Psoas muscle (tissue), 8 donors: ENCODE results near the gene CDC42EP1. TPM values are rescaled to one million over a fixed set of nuclear protein-coding genes. Genes with fewer than 3 reads are reported as not detected.
A peak's percentile ranks its signal among the peaks of the same experiment; 100 is the strongest.

ENCODE experiments used
- ATAC-seq, 4 donors: fragments of 200-7000 bp; cut with Tn5 transposase; one replicate each; pipeline ENCODE4 v1.9.1; 2020; ENCODE audit warnings: moderate library complexity in 3 of 4, mild to moderate bottlenecking in 2 of 4
- DNase-seq, 2 donors: peaks; one replicate each; pipeline ENCODE4 v3.0.0-alpha.2; 2020
- H3K27ac ChIP-seq: fragments of 200-600 bp; one replicate; pipeline ENCODE4 v1.8.0; 2022
- H3K27me3 ChIP-seq, 3 donors: fragments of 200-600 bp in 1 of 3; one replicate each; pipeline versions ENCODE4 v1.6.1 to v1.8.0; 2013 to 2022; ENCODE audit warnings: low read length in 2 of 3, mild to moderate bottlenecking in 2 of 3, moderate library complexity in 1 of 3; ENCODE audit not compliant: insufficient read depth in 3 of 3
- H3K36me3 ChIP-seq, 2 donors: fragments of 200-600 bp in 1 of 2; one replicate each; pipeline versions ENCODE4 v1.6.1 to v1.8.0; 2013 to 2022; ENCODE audit warnings: low read depth in 1 of 2, mild to moderate bottlenecking in 1 of 2, moderate library complexity in 1 of 2; ENCODE audit not compliant: insufficient read depth in 1 of 2
- H3K4me1 ChIP-seq: fragments of 200-600 bp; one replicate; pipeline ENCODE4 v1.8.0; 2022
- H3K4me3 ChIP-seq: fragments of 200-600 bp; one replicate; pipeline ENCODE4 v1.8.0; 2022; ENCODE audit warnings: mild to moderate bottlenecking
- H3K9me3 ChIP-seq: fragments of 200-600 bp; one replicate; pipeline ENCODE4 v1.8.0; 2022
- CTCF ChIP-seq: fragments of 200-600 bp; IDR thresholded peaks from one replicate; pipeline ENCODE4 v1.8.0; 2022; ENCODE audit warnings: antibody characterized with exemption
- WGBS, 3 donors: extraction: QIAGEN DNeasy Blood & Tissue Kit; methylation state at CpG; one replicate each; pipeline versions ENCODE4 v1.1.6 to v1.1.7; 2013; 5-methylcytosine and 5-hydroxymethylcytosine counted together
- intact Hi-C, 2 donors: fragments of 100-400 bp; cut with DNase I; formaldehyde crosslinking; loops; one replicate each; pipeline versions ENCODE4 v1.11.0 to v1.14.2; 2022
- polyA plus RNA-seq, 3 donors: library from polyadenylated mRNA; stranded (reverse); fragments of 200-250 nt; gene quantifications; one replicate each; pipeline ENCODE4 v1.2.3, GENCODE V29; 2013
- total RNA-seq, 4 donors: library from RNA; stranded (reverse); fragmentation: NEBNext Ultra II Directional in 2 of 4; extraction: Animal tissue kit (Norgen Biotek cat#: 25700) in 2 of 4; gene quantifications; one replicate each; pipeline versions ENCODE4 v1.2.1 to v1.2.4, GENCODE V29; 2021 to 2023
- donor health status: healthy with polysubstance abuse.
- donor health status: DM: no; HTN: no; CAD: no; lungs with moderate emphysema.
- donor health status: Bipolar disorder and iron deficiency.
- donor health status: healthy.
- donor health status: DM: yes; HTN: yes; CAD: no.
- donor health status: DM: no; HTN: no; CAD: no.
- donor health status: DM: no; HTN: no; CAD: no.
- donor health status: DM: yes; HTN: yes; CAD: no.

CDC42EP1 gene
- total and polyA plus RNA-seq, 7 donors = 3.8 to 13.8 (median 6.9) TPM

GRCh38 chr22:37563153-37564081 is 3.1 kb downstream of the CDC42EP1 start:
- Histone ChIP-seq H3K27me3 (peaks cover 0 to 44% (median 9%) of the 10 kb centered on the region in 3 donors), H3K4me1 (peaks cover 37% of the 10 kb centered on the region), H3K27ac (peak overlapping the region; percentile 85), H3K4me3 (peak overlapping the region; percentile 72), H3K36me3 (peaks cover 0 to 13% of the 10 kb centered on the region in 2 donors), H3K9me3 (no peaks in the 10 kb centered on the region)
- TF ChIP-seq CTCF = no peak
- intact Hi-C loops = loop anchor here in 1 of 2 donors (10.0 kb wide), 1 partner anchor 249 kb away; no protein-coding TSS in a partner anchor
- WGBS, 3 donors = 41 to 58% (median 43%) methylated on average over 14 of the region's 14 CpGs
- DNase-seq (peak; percentile 81 to 83), ATAC-seq (peak in 3 of 4 donors; percentile 25 to 32 (median 30))

GRCh38 chr22:37564111-37564711 is 3.9 kb downstream of the CDC42EP1 start:
- WGBS, 3 donors = 65 to 71% (median 69%) methylated on average over 7 of the region's 7 CpGs
- Histone ChIP-seq H3K9me3 (no peaks in the 10 kb centered on the region), H3K4me1 (peaks cover 37% of the 10 kb centered on the region), H3K27ac (peak overlapping the region; percentile 85), H3K27me3 (peaks cover 0 to 37% (median 7%) of the 10 kb centered on the region in 3 donors), H3K4me3 (peak overlapping the region; percentile 72), H3K36me3 (peaks cover 0 to 13% of the 10 kb centered on the region in 2 donors)
- no peak for TF ChIP-seq CTCF
- intact Hi-C loops = loop anchor here in 1 of 2 donors (10.0 kb wide), 1 partner anchor 249 kb away; no protein-coding TSS in a partner anchor
- DNase-seq (no peak), ATAC-seq (no peak)

- peak in 1 of 2 donors; percentile 33 for DNase-seq
- WGBS, 3 donors = 54 to 66% (median 56%) methylated on average over 17 of the region's 17 CpGs
- Histone ChIP-seq H3K36me3 (peaks cover 0 to 13% of the 10 kb centered on the region in 2 donors), H3K4me3 (no peak overlapping the region), H3K27me3 (peaks cover 0 to 33% (median 7%) of the 10 kb centered on the region in 3 donors), H3K27ac (no peak overlapping the region), H3K9me3 (no peaks in the 10 kb centered on the region), H3K4me1 (peaks cover 32% of the 10 kb centered on the region)
- intact Hi-C loops = loop anchor here in 1 of 2 donors (10.0 kb wide), 1 partner anchor 251 kb away; no protein-coding TSS in a partner anchor
- TF ChIP-seq CTCF = no peak
- no peak for ATAC-seq
These were observed 5.5 kb downstream of the CDC42EP1 start for GRCh38 chr22:37565830-37566229.

GRCh38 chr22:37566329-37566837 is 6.1 kb downstream of the CDC42EP1 start:
- no peak for TF ChIP-seq CTCF
- H3K4me3 ChIP-seq = no peak overlapping the region
- DNase-seq (peak in 1 of 2 donors; percentile 41), ATAC-seq (no peak)
- no peaks in the 10 kb centered on the region for H3K9me3 ChIP-seq
- H3K4me1 ChIP-seq = peaks cover 32% of the 10 kb centered on the region
- peaks cover 0 to 13% of the 10 kb centered on the region in 2 donors for H3K36me3 ChIP-seq
- no peak overlapping the region for H3K27ac ChIP-seq
- 38 to 68% (median 55%) methylated on average over 22 to 28 of the region's 28 CpGs for WGBS, 3 donors
- peaks cover 0 to 28% (median 2%) of the 10 kb centered on the region in 3 donors for H3K27me3 ChIP-seq
- intact Hi-C loops = loop anchor here in 1 of 2 donors (10.0 kb wide), 1 partner anchor 252 kb away; no protein-coding TSS in a partner anchor
